Stomach (tissue), 4 donors: ENCODE measurements around the gene TNFAIP8L1.
A peak's percentile ranks its signal among the peaks of the same experiment; 100 is the strongest.

Source experiments
- EP300 ChIP-seq: sonication (generic); formaldehyde crosslinking; IDR thresholded peaks from one replicate; pipeline ENCODE4 v1.6.1; 2017; ENCODE audit warnings: antibody characterized with exemption
- POLR2A ChIP-seq, 4 donors: fragments of 450-650 bp; IDR thresholded peaks; one replicate each; pipeline ENCODE4 v1.6.1; 2016; ENCODE audit warnings: antibody characterized with exemption in 4 of 4, control low read depth in 2 of 4, mild to moderate bottlenecking in 1 of 4, moderate library complexity in 1 of 4
- POLR2AphosphoS5 ChIP-seq, 3 donors: sonication (generic); formaldehyde crosslinking; IDR thresholded peaks; one replicate each; pipeline ENCODE4 v1.6.1; 2016; ENCODE audit warnings: antibody characterized with exemption in 3 of 3
- TF ChIP-seq, protein P1 (sequence below), 7 experiments: fragments of 450-650 bp in 4 of 7; fragments of 200-600 bp in 3 of 7; sonication (generic) in 3 of 7; IDR thresholded peaks; one replicate each; pipeline ENCODE4 v1.5.1; 2016 to 2019; ENCODE audit warnings: antibody characterized with exemption in 7 of 7, control low read depth in 2 of 7, mild to moderate bottlenecking in 1 of 7

- TF ChIP-seq, protein P1, sequence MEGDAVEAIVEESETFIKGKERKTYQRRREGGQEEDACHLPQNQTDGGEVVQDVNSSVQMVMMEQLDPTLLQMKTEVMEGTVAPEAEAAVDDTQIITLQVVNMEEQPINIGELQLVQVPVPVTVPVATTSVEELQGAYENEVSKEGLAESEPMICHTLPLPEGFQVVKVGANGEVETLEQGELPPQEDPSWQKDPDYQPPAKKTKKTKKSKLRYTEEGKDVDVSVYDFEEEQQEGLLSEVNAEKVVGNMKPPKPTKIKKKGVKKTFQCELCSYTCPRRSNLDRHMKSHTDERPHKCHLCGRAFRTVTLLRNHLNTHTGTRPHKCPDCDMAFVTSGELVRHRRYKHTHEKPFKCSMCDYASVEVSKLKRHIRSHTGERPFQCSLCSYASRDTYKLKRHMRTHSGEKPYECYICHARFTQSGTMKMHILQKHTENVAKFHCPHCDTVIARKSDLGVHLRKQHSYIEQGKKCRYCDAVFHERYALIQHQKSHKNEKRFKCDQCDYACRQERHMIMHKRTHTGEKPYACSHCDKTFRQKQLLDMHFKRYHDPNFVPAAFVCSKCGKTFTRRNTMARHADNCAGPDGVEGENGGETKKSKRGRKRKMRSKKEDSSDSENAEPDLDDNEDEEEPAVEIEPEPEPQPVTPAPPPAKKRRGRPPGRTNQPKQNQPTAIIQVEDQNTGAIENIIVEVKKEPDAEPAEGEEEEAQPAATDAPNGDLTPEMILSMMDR (IDR thresholded peaks at IDR 0.05): no peak
- TF ChIP-seq EP300: no peak
- peak in 1 of 3 donors; percentile 48 for TF ChIP-seq POLR2AphosphoS5 (IDR thresholded peaks at IDR 0.05)
- TF ChIP-seq POLR2A (IDR thresholded peaks at IDR 0.05): no peak
Measured at GRCh38 chr19:4638828-4639530, at the start of gene TNFAIP8L1.
